Effector CD8-positive, alpha-beta T cell (primary cell): Measurements from ENCODE around the gene LRP1-AS.

Source experiments
- DNase-seq: peaks from one replicate; lab custom pipeline; 2025; lab: John Stamatoyannopoulos, UW
- total RNA-seq, 4 experiments: gene quantifications; one replicate each; lab custom pipeline; 2026; lab: John Stamatoyannopoulos, UW

The LRP1-AS gene
- 0 reads per million in 4 experiments for total RNA-seq

DNA sequence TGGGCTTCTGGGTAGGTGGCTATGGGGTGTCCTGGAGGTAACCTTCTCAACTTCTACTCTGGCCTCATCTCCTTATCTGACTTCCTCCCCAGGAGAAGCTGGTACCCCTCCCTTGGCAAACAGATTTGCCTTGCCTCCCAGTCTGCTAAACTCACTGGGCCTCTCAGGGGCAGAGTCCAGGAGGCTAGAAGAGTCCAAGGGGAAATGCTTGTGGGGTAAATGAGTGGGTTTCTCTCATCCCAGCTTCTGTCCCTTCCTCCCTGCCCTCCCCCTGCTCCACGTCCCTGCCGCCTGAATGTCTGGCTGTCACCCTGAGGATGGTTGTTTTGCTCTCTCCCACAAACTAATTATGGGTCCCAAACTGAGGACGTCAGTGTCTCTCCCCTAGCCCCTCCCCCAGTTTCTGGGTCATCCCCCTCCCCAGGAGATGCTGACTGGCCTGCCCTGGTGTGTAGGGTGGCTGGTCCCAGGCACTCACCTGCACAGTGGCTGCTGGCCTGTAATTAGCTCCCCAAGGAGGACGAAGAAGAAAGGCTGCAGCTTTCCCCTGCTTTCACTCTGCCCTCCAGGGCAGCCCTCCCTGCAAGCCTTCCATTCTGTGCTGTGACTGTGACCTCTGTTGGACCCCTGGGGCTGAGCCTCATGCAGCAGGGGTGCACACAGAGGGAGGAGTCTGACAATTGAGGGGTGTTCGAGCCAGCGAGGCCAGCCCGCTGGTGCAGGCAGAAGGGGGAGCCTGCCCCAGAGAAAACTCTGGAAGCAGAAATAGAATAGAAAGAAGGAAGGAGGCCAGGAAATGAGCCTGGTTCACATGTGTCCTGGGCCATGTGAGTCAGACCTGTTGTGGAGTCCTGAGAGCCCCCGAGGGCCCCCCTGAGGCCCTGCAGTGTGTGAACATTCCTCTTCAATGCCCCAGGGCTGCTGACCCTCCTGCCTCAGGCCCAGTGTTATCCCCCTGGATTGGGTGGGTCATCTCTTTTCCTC, at the start of gene LRP1-AS:
Gene LRP1-AS (minus strand): TSS at position 659 of the 984 bp plus-strand sequence.
- no peak for DNase-seq

DNA sequence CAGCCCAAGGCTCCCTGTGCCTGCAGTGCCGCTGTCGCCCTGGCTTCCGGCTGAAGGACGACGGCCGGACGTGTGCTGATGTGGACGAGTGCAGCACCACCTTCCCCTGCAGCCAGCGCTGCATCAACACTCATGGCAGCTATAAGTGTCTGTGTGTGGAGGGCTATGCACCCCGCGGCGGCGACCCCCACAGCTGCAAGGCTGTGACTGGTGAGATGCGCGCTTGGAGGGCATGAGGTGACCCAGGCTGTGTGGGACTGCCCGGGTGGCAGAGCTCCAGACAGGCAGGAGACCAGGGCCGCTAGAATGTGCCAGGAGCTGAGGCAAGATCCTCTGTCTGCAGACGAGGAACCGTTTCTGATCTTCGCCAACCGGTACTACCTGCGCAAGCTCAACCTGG, 49.5 kb upstream of the LRP1-AS start:
- DNase-seq, result no peak

- DNase-seq, result no peak
These were observed 49.0 kb upstream of the LRP1-AS start for GRCh38 chr12:57196439-57196838.

DNA sequence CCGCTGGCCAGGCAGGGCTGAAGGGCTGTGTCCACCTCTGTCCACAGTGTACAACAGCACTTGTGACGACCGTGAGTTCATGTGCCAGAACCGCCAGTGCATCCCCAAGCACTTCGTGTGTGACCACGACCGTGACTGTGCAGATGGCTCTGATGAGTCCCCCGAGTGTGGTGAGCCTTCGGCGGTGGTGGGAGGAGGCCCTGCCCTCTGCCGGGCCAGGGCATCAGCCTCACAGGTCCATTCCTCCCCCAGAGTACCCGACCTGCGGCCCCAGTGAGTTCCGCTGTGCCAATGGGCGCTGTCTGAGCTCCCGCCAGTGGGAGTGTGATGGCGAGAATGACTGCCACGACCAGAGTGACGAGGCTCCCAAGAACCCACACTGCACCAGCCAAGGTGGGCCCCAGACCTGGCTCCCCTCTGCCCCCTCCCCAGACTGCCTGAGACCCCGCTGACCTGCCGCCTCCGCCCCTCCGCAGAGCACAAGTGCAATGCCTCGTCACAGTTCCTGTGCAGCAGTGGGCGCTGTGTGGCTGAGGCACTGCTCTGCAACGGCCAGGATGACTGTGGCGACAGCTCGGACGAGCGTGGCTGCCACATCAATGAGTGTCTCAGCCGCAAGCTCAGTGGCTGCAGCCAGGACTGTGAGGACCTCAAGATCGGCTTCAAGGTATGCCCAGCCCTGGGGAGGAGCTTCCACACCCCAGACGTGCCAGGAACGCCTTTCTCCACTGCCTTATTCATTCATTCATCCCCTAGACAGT, 48.4 kb upstream of the LRP1-AS start:
- no peak for DNase-seq

DNA sequence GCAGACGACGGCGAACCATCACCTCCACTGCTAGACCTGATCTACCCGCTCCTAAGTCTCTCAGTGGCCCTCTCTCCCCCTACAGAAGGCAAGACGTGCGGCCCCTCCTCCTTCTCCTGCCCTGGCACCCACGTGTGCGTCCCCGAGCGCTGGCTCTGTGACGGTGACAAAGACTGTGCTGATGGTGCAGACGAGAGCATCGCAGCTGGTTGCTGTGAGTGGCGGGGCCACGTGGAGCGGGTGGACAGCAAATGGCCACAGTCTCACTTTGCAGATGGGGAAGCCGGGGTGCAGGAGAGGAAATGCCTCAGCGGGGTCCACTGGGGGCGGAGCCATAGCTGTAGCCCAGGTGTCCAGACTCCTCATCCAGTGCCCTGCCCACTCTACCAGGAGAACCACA, 47.8 kb upstream of the LRP1-AS start:
- no peak for DNase-seq

DNA sequence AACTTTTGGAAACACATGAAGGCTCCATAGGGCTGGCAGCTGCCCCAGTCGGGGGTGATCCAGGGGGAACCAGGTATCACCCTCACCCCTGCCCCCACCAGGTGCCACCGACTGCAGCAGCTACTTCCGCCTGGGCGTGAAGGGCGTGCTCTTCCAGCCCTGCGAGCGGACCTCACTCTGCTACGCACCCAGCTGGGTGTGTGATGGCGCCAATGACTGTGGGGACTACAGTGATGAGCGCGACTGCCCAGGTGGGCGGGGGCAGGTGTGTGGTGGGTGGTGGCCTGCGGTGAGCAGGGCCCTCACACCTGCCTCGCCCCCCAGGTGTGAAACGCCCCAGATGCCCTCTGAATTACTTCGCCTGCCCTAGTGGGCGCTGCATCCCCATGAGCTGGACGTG, 46.8 kb upstream of the LRP1-AS start:
- no peak for DNase-seq

DNA sequence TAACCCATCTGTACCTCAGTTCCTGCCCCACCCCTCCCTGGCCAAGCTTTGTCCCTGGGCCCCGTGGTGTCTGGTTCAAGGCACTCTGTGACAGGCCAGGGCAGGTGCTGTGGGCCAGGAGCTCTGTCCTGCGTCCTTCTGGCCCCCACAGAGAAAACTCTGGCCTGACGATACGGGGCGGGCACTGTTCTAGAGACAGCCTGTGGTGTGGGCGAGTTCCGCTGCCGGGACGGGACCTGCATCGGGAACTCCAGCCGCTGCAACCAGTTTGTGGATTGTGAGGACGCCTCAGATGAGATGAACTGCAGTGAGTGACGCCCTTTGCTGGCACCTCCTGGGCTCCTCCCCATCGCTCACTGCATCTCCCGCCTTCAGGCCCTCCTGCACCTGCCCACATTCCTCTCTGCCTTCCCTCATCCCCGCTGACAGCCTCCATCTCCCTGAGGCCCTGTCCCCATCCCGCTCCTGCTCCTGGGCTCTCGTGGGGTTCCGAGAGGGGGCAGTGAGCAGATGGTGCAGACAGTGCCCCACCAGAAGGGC, 46.4 kb upstream of the LRP1-AS start:
- DNase-seq, result no peak

DNA sequence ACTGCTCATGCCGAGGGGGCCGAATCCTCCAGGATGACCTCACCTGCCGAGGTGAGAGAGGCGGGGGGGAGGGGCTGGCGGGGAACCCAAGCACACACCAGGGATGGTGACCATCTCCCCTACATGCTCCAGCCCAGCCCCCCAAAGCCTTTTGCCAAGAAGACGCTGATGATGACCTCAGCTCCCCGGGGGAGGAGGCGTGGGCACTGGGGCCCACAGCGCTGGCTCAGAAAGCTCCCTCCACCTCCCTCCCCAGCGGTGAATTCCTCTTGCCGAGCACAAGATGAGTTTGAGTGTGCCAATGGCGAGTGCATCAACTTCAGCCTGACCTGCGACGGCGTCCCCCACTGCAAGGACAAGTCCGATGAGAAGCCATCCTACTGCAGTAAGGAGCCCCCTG, 45.5 kb upstream of the LRP1-AS start:
- no peak for DNase-seq

GRCh38 chr12:57191410-57191809, 44.0 kb upstream of the LRP1-AS start:
- no peak for DNase-seq

- no peak for DNase-seq
These were observed 43.4 kb upstream of the LRP1-AS start for GRCh38 chr12:57190821-57191220.

- DNase-seq, result no peak
These were observed 42.6 kb upstream of the LRP1-AS start for GRCh38 chr12:57190037-57190436.

GRCh38 chr12:57188090-57188425, 40.6 kb upstream of the LRP1-AS start:
- no peak for DNase-seq

DNA sequence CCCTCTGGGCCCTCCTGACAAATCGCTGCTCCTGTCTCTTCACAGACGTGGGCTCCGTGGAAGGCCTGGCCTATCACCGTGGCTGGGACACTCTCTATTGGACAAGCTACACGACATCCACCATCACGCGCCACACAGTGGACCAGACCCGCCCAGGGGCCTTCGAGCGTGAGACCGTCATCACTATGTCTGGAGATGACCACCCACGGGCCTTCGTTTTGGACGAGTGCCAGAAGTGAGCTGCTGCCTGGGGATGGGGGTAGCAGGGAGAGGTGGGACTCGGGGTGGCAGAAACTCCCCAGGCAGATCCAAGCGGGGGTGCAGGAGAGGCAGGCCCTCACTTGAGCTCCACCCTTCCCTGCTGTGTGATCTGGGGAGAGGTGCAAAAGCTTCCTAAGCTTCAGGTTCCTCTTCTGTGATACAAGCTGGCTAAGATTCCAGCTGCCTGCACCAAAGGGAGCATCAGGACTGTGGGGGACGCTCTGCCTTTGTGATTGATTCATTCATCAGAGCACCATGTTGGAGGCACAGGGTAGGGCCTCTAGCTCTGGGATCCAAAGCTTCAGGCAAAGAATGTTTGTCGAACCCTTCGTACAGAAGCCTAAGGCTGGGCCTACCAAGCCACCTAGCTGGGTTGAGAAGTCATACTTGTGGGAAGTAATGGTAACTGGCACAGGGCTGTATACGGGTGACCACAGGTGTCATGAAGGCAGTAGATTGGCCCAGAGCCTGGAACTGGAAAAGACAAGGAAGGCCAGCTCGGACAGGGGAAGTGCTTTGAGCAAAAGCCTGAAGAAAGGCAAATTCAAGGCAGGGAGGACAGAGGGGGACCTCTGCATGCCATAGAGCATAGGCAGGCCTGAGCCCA, 40.0 kb upstream of the LRP1-AS start:
- DNase-seq, result no peak

DNA sequence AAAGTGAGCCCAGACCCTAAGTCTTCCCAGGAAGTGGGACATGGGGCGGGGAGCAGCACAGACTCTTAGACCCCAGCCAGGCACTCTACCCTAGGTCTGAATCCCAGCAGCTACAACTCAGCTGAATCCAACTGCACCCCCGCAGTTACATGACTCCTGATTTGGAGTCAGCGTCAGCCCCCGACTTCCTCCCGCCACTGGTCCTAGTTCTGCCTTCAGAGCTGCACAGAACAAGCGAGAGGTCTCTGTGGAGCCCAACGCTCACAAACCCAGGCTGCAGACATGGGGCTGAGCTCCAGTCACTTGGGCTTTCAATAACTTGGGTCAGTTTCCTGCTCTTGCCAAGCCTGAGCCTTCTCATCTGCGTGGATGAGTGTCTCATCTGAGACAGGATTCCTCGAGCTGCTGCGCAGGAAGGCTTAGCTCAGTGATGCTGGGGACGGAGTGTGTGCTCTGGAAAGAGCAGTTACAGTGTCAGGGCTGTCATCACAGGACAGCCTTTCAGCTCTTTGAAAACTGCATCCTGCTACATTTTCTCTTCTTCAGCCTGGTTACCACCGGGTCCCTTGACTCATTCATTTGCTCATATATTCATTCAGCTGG, 38.6 kb upstream of the LRP1-AS start:
- no peak for DNase-seq

DNA sequence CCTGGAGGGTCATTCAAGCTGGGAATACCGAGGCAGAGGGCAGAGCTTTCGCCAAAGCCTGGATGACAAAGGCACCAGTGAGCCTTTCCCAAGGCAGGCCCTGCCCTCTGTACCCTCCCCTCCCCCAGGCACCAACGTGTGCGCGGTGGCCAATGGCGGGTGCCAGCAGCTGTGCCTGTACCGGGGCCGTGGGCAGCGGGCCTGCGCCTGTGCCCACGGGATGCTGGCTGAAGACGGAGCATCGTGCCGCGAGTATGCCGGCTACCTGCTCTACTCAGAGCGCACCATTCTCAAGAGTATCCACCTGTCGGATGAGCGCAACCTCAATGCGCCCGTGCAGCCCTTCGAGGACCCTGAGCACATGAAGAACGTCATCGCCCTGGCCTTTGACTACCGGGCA, 38.0 kb upstream of the LRP1-AS start:
- no peak for DNase-seq

DNA sequence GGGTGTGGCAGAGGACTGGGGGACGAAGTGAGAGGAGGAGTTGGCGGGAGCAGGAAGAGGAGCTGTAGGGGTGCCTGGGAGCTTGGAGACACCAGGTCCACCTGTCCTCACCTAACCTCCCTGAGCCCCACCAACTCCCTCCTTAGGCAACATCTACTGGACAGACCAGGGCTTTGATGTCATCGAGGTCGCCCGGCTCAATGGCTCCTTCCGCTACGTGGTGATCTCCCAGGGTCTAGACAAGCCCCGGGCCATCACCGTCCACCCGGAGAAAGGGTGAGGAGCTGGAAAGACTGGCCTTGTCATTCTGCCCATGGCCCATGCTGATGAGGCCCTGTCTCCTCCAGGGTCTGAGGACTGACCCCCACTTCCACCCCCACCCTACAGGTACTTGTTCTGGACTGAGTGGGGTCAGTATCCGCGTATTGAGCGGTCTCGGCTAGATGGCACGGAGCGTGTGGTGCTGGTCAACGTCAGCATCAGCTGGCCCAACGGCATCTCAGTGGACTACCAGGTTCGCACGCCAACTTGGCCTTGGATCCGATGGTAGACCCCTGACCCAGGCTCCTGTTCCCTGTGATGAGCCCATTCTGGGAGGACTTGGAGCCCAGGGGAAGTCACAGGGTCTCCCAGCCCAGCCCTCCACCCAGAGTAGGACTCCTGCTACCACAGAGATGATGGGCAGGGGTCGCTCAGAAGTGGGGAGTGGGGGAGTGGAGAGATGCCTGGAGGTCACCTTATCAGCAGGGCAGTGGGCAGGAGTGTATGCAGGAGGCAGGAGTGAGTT, 36.7 kb upstream of the LRP1-AS start:
- no peak for DNase-seq

DNA sequence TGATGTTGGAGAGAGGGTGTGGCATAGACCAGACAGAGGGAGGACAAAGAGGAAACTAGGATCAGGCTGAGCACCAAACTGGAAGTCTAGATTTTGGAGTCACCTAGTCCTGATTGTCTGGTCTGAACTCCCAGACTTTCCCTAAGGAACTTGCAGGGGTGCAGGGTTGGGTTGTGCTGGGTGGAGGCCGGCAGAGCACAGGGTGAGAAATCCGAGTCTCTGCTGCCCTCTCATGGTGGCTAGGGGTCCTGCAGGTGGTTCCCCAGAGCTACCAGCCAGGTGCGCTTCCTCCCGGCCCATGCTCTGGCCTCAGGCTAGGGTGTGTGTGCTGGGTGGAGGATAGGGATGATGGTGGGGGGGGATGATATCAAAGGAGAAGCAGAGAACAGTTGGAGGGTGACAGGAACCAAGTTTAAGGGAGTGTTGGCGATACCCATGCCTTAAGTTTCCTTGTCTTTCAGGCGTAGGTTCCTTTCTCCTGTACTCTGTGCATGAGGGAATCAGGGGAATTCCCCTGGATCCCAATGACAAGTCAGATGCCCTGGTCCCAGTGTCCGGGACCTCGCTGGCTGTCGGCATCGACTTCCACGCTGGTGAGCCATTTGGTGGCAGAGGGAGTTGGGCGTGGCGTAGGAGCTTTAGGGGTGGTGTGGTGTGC, 35.6 kb upstream of the LRP1-AS start:
- peak; percentile 52 for DNase-seq

- no peak for DNase-seq
These were observed 34.2 kb upstream of the LRP1-AS start for GRCh38 chr12:57181561-57182155.

GRCh38 chr12:57181072-57181471, 33.7 kb upstream of the LRP1-AS start:
- no peak for DNase-seq
